GM21619 (cell line): ENCODE results near the gene ARL15.

Experiments
- ATAC-seq: cut with Tn5 transposase; IDR thresholded peaks from one replicate; pipeline ENCODE4 v1.9.1; 2021; ENCODE audit not compliant: unreplicated experiment

ARL15 gene

DNA sequence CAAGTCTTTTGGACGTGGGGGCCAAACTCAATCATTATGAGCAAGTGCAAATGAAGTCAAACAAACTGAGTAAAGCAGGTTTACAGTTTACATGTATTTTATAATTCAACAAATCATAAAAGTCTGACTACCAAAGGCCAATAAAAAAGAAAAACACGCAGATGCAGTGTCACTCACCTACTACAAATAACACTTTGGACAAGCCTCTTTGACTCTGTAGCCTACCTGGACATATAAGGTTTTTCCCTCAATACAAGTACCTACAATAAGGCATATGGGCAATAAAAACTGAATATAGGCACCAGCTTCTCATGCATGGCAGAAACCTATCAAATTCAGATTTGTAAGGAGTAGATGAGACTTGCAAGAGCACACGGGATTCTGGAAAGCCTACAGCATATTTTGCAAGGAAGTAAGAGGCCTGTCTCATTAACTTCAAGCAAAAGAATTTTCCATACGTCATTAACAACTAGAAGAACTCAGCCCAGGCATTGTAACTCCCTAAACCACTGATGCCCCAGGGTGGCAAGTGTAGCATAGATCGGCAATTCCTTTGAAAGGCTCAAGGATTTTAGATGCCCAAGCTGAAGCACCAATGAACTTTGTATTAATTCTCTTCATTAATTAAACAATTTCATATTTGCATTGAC lies 21.7 kb downstream of the ARL15 start:
- ATAC-seq = no peak

GRCh38 chr5:54285686-54286085 lies 24.7 kb downstream of the ARL15 start:
- ATAC-seq = no peak

DNA sequence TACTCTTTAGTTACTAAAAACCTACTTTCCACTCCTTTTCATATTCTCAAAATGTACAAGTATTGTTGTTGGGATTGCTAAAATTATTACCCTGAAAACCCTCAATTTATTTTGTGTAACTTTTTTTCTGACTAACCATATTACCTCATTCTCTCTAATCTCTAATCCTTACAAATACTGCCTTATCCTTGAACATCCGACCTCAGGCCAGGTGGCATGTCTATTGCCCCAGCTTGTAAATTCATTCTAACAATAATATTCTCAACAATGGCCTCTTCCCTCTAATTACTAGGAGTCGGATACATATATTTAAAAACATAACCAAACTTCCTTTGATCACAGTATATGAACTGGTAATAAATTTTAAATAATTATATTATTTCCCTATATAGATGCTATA lies 25.8 kb downstream of the ARL15 start:
- ATAC-seq = no peak

GRCh38 chr5:54282876-54283275 lies 27.5 kb downstream of the ARL15 start:
- ATAC-seq = no peak

GRCh38 chr5:54281960-54282692 lies 28.2 kb downstream of the ARL15 start:
- ATAC-seq = no peak

DNA sequence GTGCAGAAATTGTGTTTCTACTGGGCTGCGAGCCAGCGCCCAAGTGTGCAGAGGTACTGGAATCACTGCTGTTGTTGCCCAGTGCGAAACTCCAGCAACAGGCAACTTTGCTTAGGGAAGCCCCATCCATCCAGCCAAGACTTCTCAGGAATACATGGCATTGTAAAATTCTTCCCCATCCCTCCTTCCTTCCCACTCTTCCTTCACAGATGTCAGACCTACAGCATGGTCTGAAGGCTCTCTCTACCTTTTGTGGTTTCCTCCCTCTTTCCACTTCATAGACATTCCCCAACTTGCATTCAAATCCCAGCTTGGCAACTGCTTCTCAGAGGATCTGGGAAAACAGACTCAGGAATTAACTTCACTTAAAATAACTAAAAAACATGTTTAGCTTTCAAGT lies 30.4 kb downstream of the ARL15 start:
- ATAC-seq = no peak

DNA sequence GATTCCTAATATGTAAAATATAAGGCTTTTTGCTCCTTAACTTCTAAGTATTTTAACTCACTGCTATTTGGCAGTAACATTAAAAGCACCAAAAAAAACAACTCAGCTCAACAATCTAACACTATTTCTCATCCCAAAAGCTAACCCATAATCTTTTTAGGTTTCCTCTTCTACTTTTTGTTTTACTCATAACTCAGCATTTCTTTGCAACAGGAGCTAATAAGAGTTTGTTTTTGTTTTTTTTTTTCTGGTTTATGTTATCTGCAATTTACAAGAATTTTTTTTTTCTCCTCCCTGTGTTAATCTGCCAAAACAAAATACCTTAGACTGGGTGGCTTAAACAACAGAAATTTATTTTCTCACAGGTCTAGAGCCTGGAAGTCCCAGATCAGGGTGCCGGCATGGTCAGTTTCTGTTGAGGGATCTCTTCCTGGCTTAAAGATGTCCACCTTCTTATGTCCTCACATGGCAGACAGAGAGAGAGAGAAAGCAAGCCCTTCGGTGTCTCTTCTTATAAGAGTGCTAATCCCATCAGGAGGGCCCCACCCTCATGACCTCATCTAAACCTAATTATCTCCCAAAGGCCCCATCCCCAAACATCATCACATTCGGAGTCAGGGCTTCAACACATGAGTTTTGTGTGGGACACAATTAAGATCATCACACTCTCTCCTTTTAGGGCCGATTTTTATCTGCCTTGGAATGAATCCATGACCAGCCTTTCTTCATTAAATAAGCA lies 31.2 kb downstream of the ARL15 start:
- ATAC-seq = no peak

DNA sequence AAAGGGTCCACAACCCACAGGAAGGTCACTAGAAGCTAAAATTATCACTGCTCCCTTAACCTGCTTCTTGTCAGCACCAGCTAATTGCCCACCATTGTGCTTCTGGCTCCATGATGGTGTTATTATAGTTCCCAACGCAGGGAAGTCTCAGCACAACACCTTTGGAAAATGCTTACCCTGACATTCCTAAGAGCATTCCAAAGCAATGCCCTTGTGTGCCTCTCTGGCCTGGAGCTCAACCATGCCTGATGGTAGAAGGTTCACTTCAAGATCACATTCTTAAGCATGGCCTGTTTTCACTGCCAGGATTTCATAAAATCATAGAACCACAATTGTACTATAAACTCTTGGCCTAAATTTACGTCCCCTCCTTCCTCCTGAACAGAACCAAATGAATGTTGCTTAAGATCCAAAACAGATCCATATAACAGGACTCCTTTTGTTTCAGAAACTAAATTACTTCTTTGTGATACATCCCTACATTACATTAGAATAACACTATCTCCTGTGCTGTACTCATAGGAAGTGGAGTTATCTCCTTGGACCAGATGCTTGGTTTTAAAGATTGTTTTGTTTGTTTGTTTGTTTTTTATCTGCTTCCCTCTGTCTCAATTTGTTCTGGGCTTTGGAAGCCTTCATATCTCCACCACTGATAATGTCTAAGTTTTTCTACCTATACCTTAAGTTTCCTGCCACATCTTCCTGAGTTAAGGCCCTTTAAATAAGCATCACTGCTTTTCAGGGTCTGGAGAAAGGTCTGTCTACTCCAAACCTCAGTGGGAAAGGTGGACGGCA lies 32.1 kb downstream of the ARL15 start:
- ATAC-seq = no peak

GRCh38 chr5:54276048-54276447 lies 34.3 kb downstream of the ARL15 start:
- no peak for ATAC-seq

DNA sequence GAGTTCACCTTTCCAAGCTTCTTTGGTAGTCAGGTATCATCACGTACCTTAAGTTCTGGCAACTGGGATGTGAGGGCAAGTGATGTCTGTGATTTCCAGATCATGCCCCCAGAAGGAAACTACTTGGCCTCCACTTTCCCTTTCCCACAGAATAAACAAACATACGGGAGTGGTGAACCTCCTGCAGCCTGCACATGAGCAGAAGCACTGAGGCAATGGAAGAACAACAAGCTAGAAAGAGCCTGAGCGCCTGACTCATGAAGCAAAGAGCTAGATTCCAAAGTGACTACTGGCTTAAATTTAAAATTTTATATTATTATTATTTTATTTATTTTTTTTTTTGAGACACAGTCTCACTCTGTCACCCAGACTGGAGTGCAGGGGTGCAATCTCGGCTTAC lies 35.0 kb downstream of the ARL15 start:
- ATAC-seq = no peak

GRCh38 chr5:54274944-54275343 lies 35.4 kb downstream of the ARL15 start:
- no peak for ATAC-seq

DNA sequence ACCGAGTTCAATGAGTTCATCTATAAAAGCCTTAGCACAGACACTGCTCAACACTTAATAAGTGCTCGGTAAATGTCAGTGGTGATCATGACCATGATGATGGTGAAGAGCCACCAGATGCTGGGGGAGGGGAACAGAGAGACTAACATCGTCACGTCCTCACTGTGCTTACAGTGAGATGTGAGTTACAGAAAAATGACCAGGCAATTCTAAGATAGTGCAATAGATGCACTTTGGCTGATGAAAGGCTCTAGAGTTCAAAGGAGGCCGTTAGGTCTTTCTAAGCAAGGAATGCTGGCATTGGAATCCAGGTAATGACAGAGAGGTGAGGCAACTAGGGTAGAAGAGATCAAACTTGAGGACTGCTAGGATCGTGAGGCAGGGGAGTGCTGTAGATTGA lies 36.7 kb downstream of the ARL15 start:
- ATAC-seq = no peak

DNA sequence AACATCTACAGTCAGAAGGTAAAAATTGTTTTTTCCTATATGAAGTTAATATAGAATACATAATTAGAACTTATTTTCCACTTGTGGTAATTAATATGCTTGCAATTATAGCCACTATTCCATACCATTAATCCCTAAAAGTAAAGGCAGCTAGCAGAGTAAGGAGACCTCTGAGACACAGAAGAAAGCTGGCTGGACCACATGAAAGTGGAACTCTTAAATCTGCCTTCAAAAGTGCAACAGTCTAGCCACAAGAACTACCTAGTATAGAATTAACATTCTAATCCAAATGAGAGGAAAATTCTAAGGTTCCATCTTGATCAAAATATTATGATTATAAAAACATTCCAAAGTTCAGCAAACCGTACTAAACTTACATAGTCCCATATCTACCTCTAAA lies 37.6 kb downstream of the ARL15 start:
- no peak for ATAC-seq

- ATAC-seq = no peak
Observed at GRCh38 chr5:54270326-54270725, 40.0 kb downstream of the ARL15 start.

- ATAC-seq = no peak
Observed at GRCh38 chr5:54264574-54264973, 45.8 kb downstream of the ARL15 start.

DNA sequence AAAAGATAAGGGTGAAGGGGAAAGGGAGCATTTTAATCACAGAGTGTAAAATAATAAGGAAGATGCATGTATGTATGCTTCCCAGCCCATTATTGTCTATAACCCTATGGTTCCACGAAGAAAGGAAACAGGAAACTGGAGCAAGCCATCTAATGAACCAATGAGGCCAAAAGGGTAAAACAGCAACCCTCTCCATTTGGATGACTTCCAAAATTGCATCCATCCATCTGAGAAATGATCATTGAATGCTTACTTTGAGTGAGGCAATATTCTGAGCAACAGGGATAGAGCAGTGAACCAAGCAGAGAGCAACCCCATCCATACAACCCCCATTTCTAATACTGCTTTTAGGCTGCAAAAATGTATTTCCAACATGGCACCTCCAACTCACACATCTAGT lies 46.9 kb downstream of the ARL15 start:
- no peak for ATAC-seq

GRCh38 chr5:54261596-54261995 lies 48.8 kb downstream of the ARL15 start:
- ATAC-seq = no peak

GRCh38 chr5:54259981-54260380 lies 50.4 kb downstream of the ARL15 start:
- no peak for ATAC-seq

DNA sequence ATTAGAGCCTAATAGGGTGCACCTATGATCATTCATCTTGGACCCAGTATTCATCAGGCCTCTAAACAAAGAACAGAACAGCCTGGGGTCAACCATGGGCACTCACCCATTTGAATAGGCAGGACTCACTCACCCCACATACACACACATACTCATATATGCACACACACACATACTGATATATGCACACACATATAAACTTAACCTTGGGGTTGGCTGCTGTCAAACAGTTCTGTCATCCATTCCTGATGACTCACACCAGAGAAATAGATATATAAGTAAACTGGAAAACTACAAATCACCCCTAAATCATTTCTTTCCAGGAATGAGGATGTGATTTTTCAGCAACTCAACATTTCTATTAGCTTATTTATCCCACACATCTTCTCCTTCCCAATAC lies 51.3 kb downstream of the ARL15 start:
- no peak for ATAC-seq

DNA sequence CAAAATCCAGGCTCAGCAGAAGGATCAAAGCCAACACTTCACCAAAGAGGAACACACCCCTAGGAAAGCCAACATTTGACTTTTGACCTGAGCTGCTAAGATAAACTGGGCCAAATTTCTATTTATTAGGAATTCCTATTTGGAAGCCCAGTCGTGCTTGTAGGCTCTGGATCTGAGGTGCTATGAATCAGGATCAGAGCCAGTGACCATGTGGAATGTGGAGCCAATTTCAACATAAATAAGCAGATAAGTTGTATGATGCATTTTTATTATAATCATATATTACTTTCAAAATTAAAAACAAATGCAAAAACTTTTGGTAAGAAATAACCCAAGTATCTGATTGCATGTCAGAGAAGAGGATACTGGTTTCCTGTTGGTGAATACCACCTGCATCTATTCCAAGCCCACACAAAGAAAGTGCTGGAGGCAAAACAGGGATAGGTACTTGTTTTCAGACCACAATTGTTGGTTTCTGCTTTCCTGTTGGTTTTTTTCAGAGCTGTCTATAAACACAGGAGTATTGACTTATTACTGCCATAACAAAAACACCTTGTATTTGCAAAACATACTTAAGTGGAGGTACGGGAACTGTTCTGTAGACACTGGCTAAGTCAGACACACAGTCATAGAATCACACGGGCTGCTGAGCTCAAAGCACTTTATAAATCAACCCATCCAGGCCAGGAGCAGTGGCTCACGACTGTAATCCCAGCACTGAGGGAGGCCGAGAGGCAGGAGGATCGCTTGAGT lies 52.8 kb downstream of the ARL15 start:
- no peak for ATAC-seq
